WTC11 (cell line): ENCODE measurements around the gene FTCDNL1. TPM values are rescaled to one million over a fixed set of nuclear protein-coding genes. Genes with fewer than 3 reads are reported as not detected.

Experiments used
- ATAC-seq: fragments of 200-7000 bp; cut with Tn5 transposase; 2 replicates; pipeline ENCODE4 v1.10.0; 2021; ENCODE audit warnings: mild to moderate bottlenecking, moderate library complexity
- CTCF ChIA-PET: fragments of 300-600 bp; sonication (Branson Sonifier 250); formaldehyde crosslinking; loops from one replicate; lab custom pipeline; 2021; ENCODE audit warnings: antibody characterized with exemption; lab: Charles Lee
- POLR2A ChIA-PET: fragments of 350-600 bp; sonication (Branson Sonifier 250); formaldehyde crosslinking; loops from one replicate; lab custom pipeline; 2021; ENCODE audit warnings: antibody characterized with exemption; lab: Charles Lee
- DNase-seq: peaks from one replicate; pipeline ENCODE4 v3.0.0; 2021; ENCODE audit warnings: low spot score
- H3K27ac Mint-ChIP-seq: 2 replicates; pipeline ENCODE4 v1.8.0; 2021; ENCODE audit warnings: mixed read lengths
- H3K27me3 Mint-ChIP-seq: 2 replicates; pipeline ENCODE4 v1.8.0; 2021; ENCODE audit warnings: low read depth, mild to moderate bottlenecking, moderate library complexity, mixed read lengths
- H3K36me3 Mint-ChIP-seq: 2 replicates; pipeline ENCODE4 v1.8.0; 2021; ENCODE audit warnings: mixed read lengths
- H3K4me1 Mint-ChIP-seq: 2 replicates; pipeline ENCODE4 v1.8.0; 2022; ENCODE audit warnings: mixed read lengths
- H3K4me3 Mint-ChIP-seq: 2 replicates; pipeline ENCODE4 v1.8.0; 2021; ENCODE audit warnings: mild to moderate bottlenecking, moderate library complexity, mixed read lengths
- H3K9me3 Mint-ChIP-seq: 2 replicates; pipeline ENCODE4 v1.8.0; 2021; ENCODE audit warnings: mixed read lengths
- AFF4 ChIP-seq: sonication (generic); formaldehyde crosslinking; IDR thresholded peaks from 2 replicates; pipeline ENCODE4 v1.8.1; 2023; ENCODE audit warnings: mild to moderate bottlenecking, missing genetic modification reagents, borderline replicate concordance
- ATF1 ChIP-seq: sonication (generic); formaldehyde crosslinking; IDR thresholded peaks from 2 replicates; pipeline ENCODE4 v1.8.1; 2023; ENCODE audit warnings: mild to moderate bottlenecking, moderate library complexity, missing genetic modification reagents
- ATF6 ChIP-seq: sonication (generic); formaldehyde crosslinking; IDR thresholded peaks from 2 replicates; pipeline ENCODE4 v1.8.1; 2023; ENCODE audit warnings: mild to moderate bottlenecking, missing genetic modification reagents
- CDX4 ChIP-seq: fragments of 250-450 bp; sonication (Bioruptor Pico); IDR thresholded peaks from 2 replicates; pipeline ENCODE4 v1.9.0; 2021; ENCODE audit warnings: moderate library complexity, mild to moderate bottlenecking, inconsistent platforms, borderline replicate concordance
- CREB1 ChIP-seq: sonication (generic); formaldehyde crosslinking; IDR thresholded peaks from 2 replicates; pipeline ENCODE4 v1.8.0; 2023; ENCODE audit warnings: mild to moderate bottlenecking, missing genetic modification reagents
- CREM ChIP-seq: sonication (generic); formaldehyde crosslinking; IDR thresholded peaks from 2 replicates; pipeline ENCODE4 v1.8.1; 2022; ENCODE audit warnings: mild to moderate bottlenecking, missing genetic modification reagents, moderate library complexity
- E2F1 ChIP-seq: sonication (generic); formaldehyde crosslinking; IDR thresholded peaks from 2 replicates; pipeline ENCODE4 v1.8.0; 2022; ENCODE audit warnings: mild to moderate bottlenecking, missing genetic modification reagents
- E2F5 ChIP-seq: sonication (generic); formaldehyde crosslinking; IDR thresholded peaks from 2 replicates; pipeline ENCODE4 v1.8.1; 2022; ENCODE audit warnings: mild to moderate bottlenecking, moderate library complexity, missing genetic modification reagents
- ESRRA ChIP-seq: sonication (generic); formaldehyde crosslinking; IDR thresholded peaks from 2 replicates; pipeline ENCODE4 v1.8.1; 2022; ENCODE audit warnings: mild to moderate bottlenecking, missing genetic modification reagents, borderline replicate concordance
- FOXP1 ChIP-seq: sonication (generic); formaldehyde crosslinking; IDR thresholded peaks from 2 replicates; pipeline ENCODE4 v1.8.0; 2022; ENCODE audit warnings: missing genetic modification reagents, mild to moderate bottlenecking, moderate library complexity, borderline replicate concordance
- GRHL2 ChIP-seq: fragments of 250-450 bp; sonication (Bioruptor Pico); IDR thresholded peaks from 2 replicates; pipeline ENCODE4 v1.8.0; 2022; ENCODE audit warnings: mild to moderate bottlenecking, moderate library complexity; ENCODE audit not compliant: insufficient replicate concordance, severe bottlenecking
- HMGA2 ChIP-seq: fragments of 250-450 bp; sonication (Bioruptor Pico); IDR thresholded peaks from 2 replicates; pipeline ENCODE4 v1.4.0; 2021; ENCODE audit warnings: mild to moderate bottlenecking, moderate library complexity
- MAX ChIP-seq: sonication (generic); formaldehyde crosslinking; IDR thresholded peaks from 2 replicates; pipeline ENCODE4 v1.8.0; 2022; ENCODE audit warnings: mild to moderate bottlenecking, missing genetic modification reagents
- MXD4 ChIP-seq: fragments of 250-450 bp; sonication (Bioruptor Pico); IDR thresholded peaks from 2 replicates; pipeline ENCODE4 v1.8.0; 2021; ENCODE audit warnings: mild to moderate bottlenecking, moderate library complexity, borderline replicate concordance
- MYBL2 ChIP-seq: sonication (generic); formaldehyde crosslinking; IDR thresholded peaks from 2 replicates; pipeline ENCODE4 v1.8.1; 2023; ENCODE audit warnings: mild to moderate bottlenecking, moderate library complexity, missing genetic modification reagents
- NR2C2 ChIP-seq: sonication (generic); formaldehyde crosslinking; IDR thresholded peaks from 2 replicates; pipeline ENCODE4 v1.8.0; 2022; ENCODE audit warnings: mild to moderate bottlenecking, missing genetic modification reagents
- PRRX2 ChIP-seq: fragments of 250-450 bp; sonication (Bioruptor Pico); IDR thresholded peaks from 2 replicates; pipeline ENCODE4 v1.8.0; 2021; ENCODE audit warnings: mild to moderate bottlenecking
- RORB ChIP-seq: fragments of 250-450 bp; sonication (Bioruptor Pico); IDR thresholded peaks from 2 replicates; pipeline ENCODE4 v1.9.0; 2021; ENCODE audit warnings: mild to moderate bottlenecking
- SMAD3 ChIP-seq: sonication (generic); formaldehyde crosslinking; IDR thresholded peaks from 2 replicates; pipeline ENCODE4 v1.8.0; 2022; ENCODE audit warnings: missing genetic modification reagents, mild to moderate bottlenecking, borderline replicate concordance
- SP1 ChIP-seq: sonication (generic); formaldehyde crosslinking; conservative IDR thresholded peaks from 2 replicates; pipeline ENCODE4 v1.8.1; 2022; ENCODE audit warnings: missing genetic modification reagents
- ZNF121 ChIP-seq: sonication (generic); formaldehyde crosslinking; IDR thresholded peaks from 2 replicates; pipeline ENCODE4 v1.8.0; 2023; ENCODE audit warnings: missing genetic modification reagents
- ZNF219 ChIP-seq: sonication (generic); formaldehyde crosslinking; IDR thresholded peaks from 2 replicates; pipeline ENCODE4 v1.8.0; 2023; ENCODE audit warnings: missing genetic modification reagents, mild to moderate bottlenecking, borderline replicate concordance
- ZNF263 ChIP-seq: sonication (generic); formaldehyde crosslinking; IDR thresholded peaks from 2 replicates; pipeline ENCODE4 v1.8.1; 2022; ENCODE audit warnings: low read depth, mild to moderate bottlenecking, moderate library complexity, missing genetic modification reagents
- ZNF416 ChIP-seq: fragments of 250-450 bp; sonication (Bioruptor Pico); IDR thresholded peaks from 2 replicates; pipeline ENCODE4 v1.9.0; 2021; ENCODE audit warnings: mild to moderate bottlenecking, inconsistent platforms
- ZNF423 ChIP-seq: fragments of 250-450 bp; sonication (Bioruptor Pico); IDR thresholded peaks from 2 replicates; pipeline ENCODE4 v2.1.2; 2022; ENCODE audit warnings: mild to moderate bottlenecking, moderate library complexity
- total RNA-seq: library from RNA; stranded (reverse); gene quantifications from 3 replicates; pipeline ENCODE4 v1.2.3, GENCODE V29; 2021
- TF ChIP-seq, protein P1 (sequence below): sonication (generic); formaldehyde crosslinking; IDR thresholded peaks from 2 replicates; pipeline ENCODE4 v1.8.0; 2022; ENCODE audit warnings: mild to moderate bottlenecking, missing genetic modification reagents
- TF ChIP-seq, protein P2 (sequence below): sonication (generic); formaldehyde crosslinking; IDR thresholded peaks from 2 replicates; pipeline ENCODE4 v1.8.1; 2023; ENCODE audit warnings: mild to moderate bottlenecking, missing genetic modification reagents, moderate library complexity

The FTCDNL1 gene
- total RNA-seq, 1 experiment from 2014 or later, result 0.85 TPM

DNA sequence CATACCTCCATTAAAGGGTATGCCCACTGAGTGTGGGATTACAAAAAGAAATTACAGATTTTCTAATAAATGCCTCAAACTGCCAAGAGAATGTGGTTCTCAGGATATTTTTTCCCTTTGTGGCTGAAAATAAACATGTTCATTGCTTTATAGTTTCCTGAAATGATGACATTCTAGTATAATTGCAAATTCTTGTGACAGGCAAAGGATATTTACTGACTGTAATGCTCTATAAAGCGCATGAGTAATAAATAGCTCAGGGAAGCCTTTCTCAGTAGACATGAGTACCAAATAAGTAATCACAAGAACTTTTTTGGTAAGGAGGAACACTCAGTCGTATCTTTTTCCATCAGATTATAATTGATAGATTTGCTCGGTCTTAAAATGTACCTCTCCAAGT, 72.3 kb downstream of the FTCDNL1 start:
- H3K36me3 Mint-ChIP-seq, result peaks cover 18% of the 10 kb centered on the region
- H3K9me3 Mint-ChIP-seq, result peaks cover 36% of the 10 kb centered on the region
- H3K27me3 Mint-ChIP-seq, result peaks cover 5% of the 10 kb centered on the region
- ATAC-seq, result no peak
- TF ChIP-seq HMGA2 (CRISPR knock-in tag) (no peak), PRRX2 (CRISPR knock-in tag) (no peak), FOXP1 (CRISPR knock-in tag) (no peak), ZNF121 (CRISPR knock-in tag) (no peak), ESRRA (no peak), ZNF423 (no peak), MAX (CRISPR knock-in tag) (no peak), ZNF219 (CRISPR knock-in tag) (no peak), CDX4 (CRISPR knock-in tag) (no peak), ZNF416 (CRISPR knock-in tag) (no peak), SMAD3 (CRISPR knock-in tag) (no peak), RORB (CRISPR knock-in tag) (no peak), CREM (CRISPR knock-in tag) (no peak), E2F5 (CRISPR knock-in tag) (no peak), ZNF263 (CRISPR knock-in tag) (no peak)
- TF ChIP-seq, protein P1, sequence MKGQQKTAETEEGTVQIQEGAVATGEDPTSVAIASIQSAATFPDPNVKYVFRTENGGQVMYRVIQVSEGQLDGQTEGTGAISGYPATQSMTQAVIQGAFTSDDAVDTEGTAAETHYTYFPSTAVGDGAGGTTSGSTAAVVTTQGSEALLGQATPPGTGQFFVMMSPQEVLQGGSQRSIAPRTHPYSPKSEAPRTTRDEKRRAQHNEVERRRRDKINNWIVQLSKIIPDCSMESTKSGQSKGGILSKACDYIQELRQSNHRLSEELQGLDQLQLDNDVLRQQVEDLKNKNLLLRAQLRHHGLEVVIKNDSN (CRISPR knock-in tag), result no peak
- TF ChIP-seq, protein P2, sequence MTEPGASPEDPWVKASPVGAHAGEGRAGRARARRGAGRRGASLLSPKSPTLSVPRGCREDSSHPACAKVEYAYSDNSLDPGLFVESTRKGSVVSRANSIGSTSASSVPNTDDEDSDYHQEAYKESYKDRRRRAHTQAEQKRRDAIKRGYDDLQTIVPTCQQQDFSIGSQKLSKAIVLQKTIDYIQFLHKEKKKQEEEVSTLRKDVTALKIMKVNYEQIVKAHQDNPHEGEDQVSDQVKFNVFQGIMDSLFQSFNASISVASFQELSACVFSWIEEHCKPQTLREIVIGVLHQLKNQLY (CRISPR knock-in tag), result no peak
- TF ChIP-seq, all 79 proteins: peak for 0
- ChIA-PET CTCF (no interaction called here), POLR2A (no interaction called here)
- Mint-ChIP-seq H3K4me3 (no peak overlapping the region), H3K27ac (no peak overlapping the region), H3K4me1 (no peaks in the 10 kb centered on the region)
- DNase-seq, result no peak

GRCh38 chr2:199777916-199778315, 73.1 kb downstream of the FTCDNL1 start:
- Mint-ChIP-seq H3K36me3 (peaks cover 18% of the 10 kb centered on the region), H3K4me3 (no peak overlapping the region)

More at GRCh38 chr2:199777916-199778315, 73.1 kb downstream of the FTCDNL1 start:
- ATAC-seq (no peak), DNase-seq (no peak)
- Mint-ChIP-seq H3K9me3 (peaks cover 36% of the 10 kb centered on the region), H3K27me3 (peaks cover 5% of the 10 kb centered on the region), H3K27ac (no peak overlapping the region), H3K4me1 (no peaks in the 10 kb centered on the region)
- CTCF ChIA-PET, result no interaction called here
- POLR2A ChIA-PET, result no interaction called here
- no peak for TF ChIP-seq ATF6
- TF ChIP-seq MYBL2, result no peak
- no peak for TF ChIP-seq AFF4 (CRISPR knock-in tag)
- TF ChIP-seq GRHL2 (CRISPR knock-in tag), result no peak
- TF ChIP-seq E2F1, result no peak
- no peak for TF ChIP-seq MXD4 (CRISPR knock-in tag)
- TF ChIP-seq CREB1, result no peak
- no peak for TF ChIP-seq ATF1 (CRISPR knock-in tag)
- no peak for TF ChIP-seq SP1 (CRISPR knock-in tag)
- no peak for TF ChIP-seq NR2C2 (CRISPR knock-in tag)
